Measurements from ENCODE around the gene SEMA3E. TPM values are rescaled to one million over a fixed set of nuclear protein-coding genes. Genes with fewer than 3 reads are reported as not detected.

SEMA3E gene
- total RNA-seq, 1 donor from 2014 or later: 4.6 TPM

DNA sequence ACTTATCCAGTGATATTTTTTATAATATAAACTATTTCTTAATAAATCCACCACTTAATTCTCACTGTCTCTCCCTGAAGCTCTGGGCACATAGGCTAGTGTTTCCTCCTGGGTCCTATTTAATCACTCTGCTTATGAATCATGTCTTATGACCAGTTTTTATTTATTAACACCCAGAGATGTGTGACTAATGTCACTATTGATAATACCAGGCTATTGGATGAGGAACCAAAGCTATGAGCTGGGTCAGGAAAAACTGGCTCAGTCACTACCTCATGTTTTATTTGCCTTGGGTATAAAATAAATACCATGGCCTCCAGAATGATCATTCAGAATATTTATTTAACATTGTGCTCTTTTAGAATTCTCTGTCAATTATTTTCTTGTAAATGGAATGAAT, 5.2 kb downstream of the SEMA3E start:
- H3K27ac Mint-ChIP-seq (ENCODE audit: unreplicated experiment): no peak overlapping the region
- Histone ChIP-seq H3K4me1 (ENCODE audit: insufficient read depth, low read length) (peaks cover 7% of the 10 kb centered on the region), H3K36me3 (ENCODE audit: insufficient read depth, low read length) (no peaks in the 10 kb centered on the region), H3K9ac (ENCODE audit: low read length) (no peak overlapping the region), H2AFZ (ENCODE audit: low read depth, low read length) (no peak overlapping the region), H3K9me3 (ENCODE audit: insufficient read depth, low read depth, low read length) (no peaks in the 10 kb centered on the region), H3K79me2 (ENCODE audit: insufficient read depth, low read length) (no peaks in the 10 kb centered on the region), H3K4me2 (ENCODE audit: low read length) (no peak overlapping the region), H3K4me3 (ENCODE audit: insufficient read depth, low read depth, low read length) (no peak overlapping the region), H3K27ac (ENCODE audit: low read depth, low read length) (no peak overlapping the region), H3K27me3 (ENCODE audit: insufficient read depth, low read length) (no peaks in the 10 kb centered on the region), H4K20me1 (ENCODE audit: insufficient read depth, low read length) (no peaks in the 10 kb centered on the region)
- H3K4me3 Mint-ChIP-seq (ENCODE audit: unreplicated experiment): no peak overlapping the region
- no peaks in the 10 kb centered on the region for H3K4me1 Mint-ChIP-seq (ENCODE audit: low read depth, unreplicated experiment)
- H3K27me3 Mint-ChIP-seq (ENCODE audit: low read depth, unreplicated experiment): no peaks in the 10 kb centered on the region
- no peaks in the 10 kb centered on the region for H3K9me3 Mint-ChIP-seq (ENCODE audit: unreplicated experiment)
- H3K36me3 Mint-ChIP-seq (ENCODE audit: low read depth, unreplicated experiment): no peaks in the 10 kb centered on the region
- DNase-seq (ENCODE audit: low read depth): no peak
- TF ChIP-seq EZH2 (IDR thresholded peaks at IDR 0.05; ENCODE audit: insufficient read depth, low read length): no peak
- TF ChIP-seq, protein P1, sequence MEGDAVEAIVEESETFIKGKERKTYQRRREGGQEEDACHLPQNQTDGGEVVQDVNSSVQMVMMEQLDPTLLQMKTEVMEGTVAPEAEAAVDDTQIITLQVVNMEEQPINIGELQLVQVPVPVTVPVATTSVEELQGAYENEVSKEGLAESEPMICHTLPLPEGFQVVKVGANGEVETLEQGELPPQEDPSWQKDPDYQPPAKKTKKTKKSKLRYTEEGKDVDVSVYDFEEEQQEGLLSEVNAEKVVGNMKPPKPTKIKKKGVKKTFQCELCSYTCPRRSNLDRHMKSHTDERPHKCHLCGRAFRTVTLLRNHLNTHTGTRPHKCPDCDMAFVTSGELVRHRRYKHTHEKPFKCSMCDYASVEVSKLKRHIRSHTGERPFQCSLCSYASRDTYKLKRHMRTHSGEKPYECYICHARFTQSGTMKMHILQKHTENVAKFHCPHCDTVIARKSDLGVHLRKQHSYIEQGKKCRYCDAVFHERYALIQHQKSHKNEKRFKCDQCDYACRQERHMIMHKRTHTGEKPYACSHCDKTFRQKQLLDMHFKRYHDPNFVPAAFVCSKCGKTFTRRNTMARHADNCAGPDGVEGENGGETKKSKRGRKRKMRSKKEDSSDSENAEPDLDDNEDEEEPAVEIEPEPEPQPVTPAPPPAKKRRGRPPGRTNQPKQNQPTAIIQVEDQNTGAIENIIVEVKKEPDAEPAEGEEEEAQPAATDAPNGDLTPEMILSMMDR (IDR thresholded peaks at IDR 0.05; ENCODE audit: insufficient read depth, low read depth, low read length): no peak
- FAIRE-seq: no peak

DNA sequence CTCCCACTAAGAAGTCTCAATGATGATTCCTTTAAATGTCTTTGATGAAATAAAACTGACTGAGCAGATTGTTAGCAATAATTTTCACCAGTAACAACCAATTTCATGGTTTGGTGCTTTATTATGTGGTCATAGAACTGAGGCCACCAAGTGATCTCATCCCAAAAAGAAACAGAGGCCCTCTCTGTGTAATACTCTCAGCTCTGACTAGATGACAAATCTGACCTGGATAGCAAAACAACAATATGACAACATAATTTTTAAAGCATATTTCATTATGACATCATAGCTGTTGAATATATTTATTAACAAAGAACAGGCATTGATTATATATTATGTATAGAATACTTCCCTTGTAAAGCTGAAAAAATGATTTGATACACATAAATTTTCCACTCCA, 5.9 kb downstream of the SEMA3E start:
- Histone ChIP-seq H3K9ac (ENCODE audit: low read length) (no peak overlapping the region), H3K27me3 (ENCODE audit: insufficient read depth, low read length) (no peaks in the 10 kb centered on the region), H4K20me1 (ENCODE audit: insufficient read depth, low read length) (no peaks in the 10 kb centered on the region), H3K4me3 (ENCODE audit: insufficient read depth, low read depth, low read length) (no peak overlapping the region), H3K4me2 (ENCODE audit: low read length) (no peak overlapping the region), H3K4me1 (ENCODE audit: insufficient read depth, low read length) (peaks cover 2% of the 10 kb centered on the region), H3K27ac (ENCODE audit: low read depth, low read length) (no peak overlapping the region), H3K79me2 (ENCODE audit: insufficient read depth, low read length) (no peaks in the 10 kb centered on the region), H3K36me3 (ENCODE audit: insufficient read depth, low read length) (no peaks in the 10 kb centered on the region), H3K9me3 (ENCODE audit: insufficient read depth, low read depth, low read length) (no peaks in the 10 kb centered on the region), H2AFZ (ENCODE audit: low read depth, low read length) (no peak overlapping the region)
- H3K27ac Mint-ChIP-seq (ENCODE audit: unreplicated experiment): no peak overlapping the region
- no peaks in the 10 kb centered on the region for H3K4me1 Mint-ChIP-seq (ENCODE audit: low read depth, unreplicated experiment)
- H3K36me3 Mint-ChIP-seq (ENCODE audit: low read depth, unreplicated experiment): no peaks in the 10 kb centered on the region
- no peaks in the 10 kb centered on the region for H3K27me3 Mint-ChIP-seq (ENCODE audit: low read depth, unreplicated experiment)
- H3K4me3 Mint-ChIP-seq (ENCODE audit: unreplicated experiment): no peak overlapping the region
- DNase-seq (ENCODE audit: low read depth) (peak; percentile 27), FAIRE-seq (no peak)
- no peaks in the 10 kb centered on the region for H3K9me3 Mint-ChIP-seq (ENCODE audit: unreplicated experiment)
- TF ChIP-seq, protein P1 (IDR thresholded peaks at IDR 0.05; ENCODE audit: insufficient read depth, low read depth, low read length): no peak
- no peak for TF ChIP-seq EZH2 (IDR thresholded peaks at IDR 0.05; ENCODE audit: insufficient read depth, low read length)

DNA sequence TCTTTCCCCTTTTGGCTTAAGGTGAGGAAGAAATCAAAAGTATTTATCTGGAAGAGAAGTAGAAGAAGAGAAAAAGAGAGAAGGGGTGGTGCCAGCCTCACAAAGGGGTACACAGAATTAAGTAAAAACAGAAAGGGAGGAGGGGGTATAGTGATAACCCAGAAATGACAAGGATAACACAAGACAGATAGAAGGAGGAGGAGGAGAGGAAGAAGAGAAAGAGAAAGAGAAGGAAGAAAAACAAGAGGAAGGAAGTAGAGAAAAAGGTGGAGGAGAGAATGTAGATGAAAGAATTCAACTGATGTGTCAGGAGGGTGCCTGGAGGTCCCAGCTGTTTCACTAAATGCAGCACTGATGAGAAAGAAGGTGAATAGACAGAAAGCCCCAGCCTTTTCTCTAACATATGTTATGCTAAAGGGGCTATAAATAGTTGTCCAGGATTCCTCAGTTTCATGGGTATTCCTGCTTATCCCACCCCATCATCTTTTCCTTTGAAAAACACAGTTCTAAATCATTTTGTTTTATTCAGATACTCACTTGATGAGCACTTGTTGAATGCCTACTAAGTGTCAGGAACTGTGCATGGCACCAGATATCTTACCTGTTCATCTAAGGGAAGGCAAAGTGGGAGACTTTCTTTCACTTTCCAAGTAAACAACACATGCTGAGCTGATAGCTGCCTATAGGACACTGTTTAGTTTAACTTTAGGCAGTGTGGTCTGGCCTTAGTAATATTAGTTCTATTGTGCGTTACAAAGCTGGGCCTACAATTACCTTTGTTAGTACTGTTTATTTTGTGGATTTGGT, 8.0 kb downstream of the SEMA3E start:
- Histone ChIP-seq H3K4me2 (ENCODE audit: low read length) (no peak overlapping the region), H3K36me3 (ENCODE audit: insufficient read depth, low read length) (no peaks in the 10 kb centered on the region), H3K9me3 (ENCODE audit: insufficient read depth, low read depth, low read length) (no peaks in the 10 kb centered on the region), H3K4me3 (ENCODE audit: insufficient read depth, low read depth, low read length) (no peak overlapping the region), H2AFZ (ENCODE audit: low read depth, low read length) (no peak overlapping the region), H3K9ac (ENCODE audit: low read length) (no peak overlapping the region), H3K4me1 (ENCODE audit: insufficient read depth, low read length) (no peaks in the 10 kb centered on the region), H4K20me1 (ENCODE audit: insufficient read depth, low read length) (no peaks in the 10 kb centered on the region), H3K27me3 (ENCODE audit: insufficient read depth, low read length) (no peaks in the 10 kb centered on the region), H3K79me2 (ENCODE audit: insufficient read depth, low read length) (no peaks in the 10 kb centered on the region), H3K27ac (ENCODE audit: low read depth, low read length) (no peak overlapping the region)
- no peak overlapping the region for H3K27ac Mint-ChIP-seq (ENCODE audit: unreplicated experiment)
- DNase-seq (ENCODE audit: low read depth): no peak
- no peaks in the 10 kb centered on the region for H3K36me3 Mint-ChIP-seq (ENCODE audit: low read depth, unreplicated experiment)
- no peak for TF ChIP-seq EZH2 (IDR thresholded peaks at IDR 0.05; ENCODE audit: insufficient read depth, low read length)
- TF ChIP-seq, protein P1 (IDR thresholded peaks at IDR 0.05; ENCODE audit: insufficient read depth, low read depth, low read length): no peak
- no peaks in the 10 kb centered on the region for H3K9me3 Mint-ChIP-seq (ENCODE audit: unreplicated experiment)
- FAIRE-seq: no peak
- H3K4me3 Mint-ChIP-seq (ENCODE audit: unreplicated experiment): no peak overlapping the region
- no peaks in the 10 kb centered on the region for H3K4me1 Mint-ChIP-seq (ENCODE audit: low read depth, unreplicated experiment)
- no peaks in the 10 kb centered on the region for H3K27me3 Mint-ChIP-seq (ENCODE audit: low read depth, unreplicated experiment)

All from astrocyte (in vitro differentiated cells and primary cell).